ENCODE data around the gene DNAH17. TPM values are rescaled to one million over a fixed set of nuclear protein-coding genes. Genes with fewer than 3 reads are reported as not detected.

The DNAH17 gene
- total RNA-seq, 4 donors from 2014 or later: under 0.01 TPM; not detected in 3

- H3K36me3 ChIP-seq: no peaks in the 10 kb centered on the region
- in situ Hi-C loops (cut with MboI; ENCODE audit: low pct_ligation_motif_present in 1 of 4, low pct_unique_long_range_greater_than_20kb in 1 of 4, low sequenced_read_pairs in 3 of 4) (no loop called here), intact Hi-C loops (cut with DNase I; ENCODE audit: low total_unique reads) (no loop called here)
- H3K4me3 ChIP-seq: no peak overlapping the region
- no peak overlapping the region for H3K27ac ChIP-seq
- H3K4me1 ChIP-seq: no peaks in the 10 kb centered on the region
- no peaks in the 10 kb centered on the region for H3K27me3 ChIP-seq
- no peaks in the 10 kb centered on the region for H3K9me3 ChIP-seq
- 71% methylated on average over 6 of the region's 6 CpGs; no CpG with 5 or more reads in 1 of the 2 donors for WGBS, 2 donors (ENCODE audit: low coverage in 1 of 2)
- no peak for DNase-seq
- no peak for TF ChIP-seq EP300 (IDR thresholded peaks at IDR 0.05; ENCODE audit: low read depth)
- TF ChIP-seq POLR2A (IDR thresholded peaks at IDR 0.05): no peak
- no peak for TF ChIP-seq POLR2AphosphoS5 (IDR thresholded peaks at IDR 0.05)
- no peak for TF ChIP-seq CTCF (IDR thresholded peaks at IDR 0.05)
Measured at GRCh38 chr17:78550464-78550863, 26.7 kb downstream of the DNAH17 start.

GRCh38 chr17:78548725-78549124 lies 28.5 kb downstream of the DNAH17 start:
- WGBS, 2 donors (ENCODE audit: low coverage in 1 of 2): 89 to 100% methylated on average over 1 to 5 of the region's 5 CpGs
- in situ Hi-C loops (cut with MboI; ENCODE audit: low pct_ligation_motif_present in 1 of 4, low pct_unique_long_range_greater_than_20kb in 1 of 4, low sequenced_read_pairs in 3 of 4) (no loop called here), intact Hi-C loops (cut with DNase I; ENCODE audit: low total_unique reads) (no loop called here)
- Histone ChIP-seq H3K4me3 (no peak overlapping the region), H3K27me3 (no peaks in the 10 kb centered on the region), H3K9me3 (no peaks in the 10 kb centered on the region), H3K27ac (no peak overlapping the region), H3K36me3 (no peaks in the 10 kb centered on the region), H3K4me1 (no peaks in the 10 kb centered on the region)
- DNase-seq: no peak
- TF ChIP-seq CTCF (IDR thresholded peaks at IDR 0.05) (no peak), POLR2A (IDR thresholded peaks at IDR 0.05) (no peak), EP300 (IDR thresholded peaks at IDR 0.05; ENCODE audit: low read depth) (no peak), POLR2AphosphoS5 (IDR thresholded peaks at IDR 0.05) (no peak)

- intact Hi-C loops (cut with DNase I; ENCODE audit: low total_unique reads) (no loop called here), in situ Hi-C loops (cut with MboI; ENCODE audit: low pct_ligation_motif_present in 1 of 4, low pct_unique_long_range_greater_than_20kb in 1 of 4, low sequenced_read_pairs in 3 of 4) (no loop called here)
- WGBS, 2 donors (ENCODE audit: low coverage in 1 of 2): 75 to 86% methylated on average over 1 of the region's 1 CpG
- H3K27me3 ChIP-seq: no peaks in the 10 kb centered on the region
- no peak overlapping the region for H3K4me3 ChIP-seq
- no peak overlapping the region for H3K27ac ChIP-seq
- no peak for TF ChIP-seq POLR2A (IDR thresholded peaks at IDR 0.05)
- no peak for TF ChIP-seq EP300 (IDR thresholded peaks at IDR 0.05; ENCODE audit: low read depth)
- no peak for TF ChIP-seq POLR2AphosphoS5 (IDR thresholded peaks at IDR 0.05)
- no peak for TF ChIP-seq CTCF (IDR thresholded peaks at IDR 0.05)
- no peak for DNase-seq
- no peaks in the 10 kb centered on the region for H3K9me3 ChIP-seq
- H3K4me1 ChIP-seq: no peaks in the 10 kb centered on the region
- H3K36me3 ChIP-seq: no peaks in the 10 kb centered on the region
Measured at GRCh38 chr17:78547035-78547434, 30.2 kb downstream of the DNAH17 start.

GRCh38 chr17:78546476-78546875 lies 30.7 kb downstream of the DNAH17 start:
- no peaks in the 10 kb centered on the region for H3K36me3 ChIP-seq
- H3K9me3 ChIP-seq: no peaks in the 10 kb centered on the region
- TF ChIP-seq CTCF (IDR thresholded peaks at IDR 0.05): no peak
- TF ChIP-seq POLR2A (IDR thresholded peaks at IDR 0.05): no peak
- TF ChIP-seq EP300 (IDR thresholded peaks at IDR 0.05; ENCODE audit: low read depth): no peak
- no peak for TF ChIP-seq POLR2AphosphoS5 (IDR thresholded peaks at IDR 0.05)
- intact Hi-C loops (cut with DNase I; ENCODE audit: low total_unique reads) (no loop called here), in situ Hi-C loops (cut with MboI; ENCODE audit: low pct_ligation_motif_present in 1 of 4, low pct_unique_long_range_greater_than_20kb in 1 of 4, low sequenced_read_pairs in 3 of 4) (no loop called here)
- 86 to 92% methylated on average over 3 to 4 of the region's 4 CpGs for WGBS, 2 donors (ENCODE audit: low coverage in 1 of 2)
- H3K27me3 ChIP-seq: no peaks in the 10 kb centered on the region
- H3K27ac ChIP-seq: no peak overlapping the region
- DNase-seq: no peak
- H3K4me3 ChIP-seq: no peak overlapping the region
- no peaks in the 10 kb centered on the region for H3K4me1 ChIP-seq

Measured in transverse colon (tissue), 4 donors.